CD4-positive, alpha-beta memory T cell (primary cell): Measurements from ENCODE around the gene MXI1. TPM values are rescaled to one million over a fixed set of nuclear protein-coding genes. Genes with fewer than 3 reads are reported as not detected.
A peak's percentile ranks its signal among the peaks of the same experiment; 100 is the strongest.

Experiments
- CTCF ChIA-PET: fragments of 350-600 bp; sonication (Branson Sonifier 250); formaldehyde crosslinking; loops from one replicate; lab custom pipeline; 2021; ENCODE audit warnings: inconsistent platforms; ENCODE audit not compliant: partially characterized antibody; lab: Charles Lee
- POLR2A ChIA-PET: fragments of 350-600 bp; sonication (Branson Sonifier 250); formaldehyde crosslinking; loops from one replicate; lab custom pipeline; 2021; ENCODE audit not compliant: partially characterized antibody; lab: Charles Lee
- DNase-seq, 5 donors: peaks; one replicate each; pipeline versions ENCODE4 v3.0.0 to v3.0.0-alpha.2; 2020 to 2022; ENCODE audit warnings: mixed read lengths in 1 of 5
- H3K27ac ChIP-seq: one replicate; pipeline ENCODE4 v1.7.0; 2013; ENCODE audit warnings: low read depth, low read length
- H3K27me3 ChIP-seq: 2 replicates; pipeline ENCODE4 v1.7.0; 2013; ENCODE audit warnings: mild to moderate bottlenecking, low read length, moderate library complexity; ENCODE audit not compliant: insufficient read depth
- H3K36me3 ChIP-seq: 2 replicates; pipeline ENCODE4 v1.7.0; 2013; ENCODE audit warnings: mild to moderate bottlenecking, low read length, moderate library complexity; ENCODE audit not compliant: insufficient read depth
- H3K4me1 ChIP-seq: 2 replicates; pipeline ENCODE4 v1.7.0; 2013; ENCODE audit warnings: mild to moderate bottlenecking, low read length, moderate library complexity; ENCODE audit not compliant: insufficient read depth
- H3K4me3 ChIP-seq, 2 donors: one replicate each; pipeline ENCODE4 v1.7.0; 2013; ENCODE audit warnings: low read length in 2 of 2, mild to moderate bottlenecking in 1 of 2
- H3K9me3 ChIP-seq, 2 donors: one replicate each; pipeline ENCODE4 v1.7.0; 2013; ENCODE audit warnings: low read length in 2 of 2, control low read depth in 1 of 2; ENCODE audit not compliant: control insufficient read depth in 1 of 2
- H3K27ac Mint-ChIP-seq, 7 donors: one replicate each; pipeline ENCODE4 v1.8.0; 2020 to 2021; ENCODE audit warnings: mixed read lengths in 7 of 7, mild to moderate bottlenecking in 6 of 7, inconsistent platforms in 3 of 7, moderate library complexity in 3 of 7
- H3K27me3 Mint-ChIP-seq, 2 donors: one replicate each; pipeline ENCODE4 v1.8.0; 2020 to 2021; ENCODE audit warnings: mixed read lengths in 2 of 2
- H3K36me3 Mint-ChIP-seq, 2 donors: one replicate each; pipeline ENCODE4 v1.8.0; 2020 to 2021; ENCODE audit warnings: mixed read lengths in 2 of 2, inconsistent platforms in 1 of 2, mild to moderate bottlenecking in 1 of 2
- H3K4me1 Mint-ChIP-seq, 4 donors: one replicate each; pipeline ENCODE4 v1.8.0; 2020 to 2021; ENCODE audit warnings: mixed read lengths in 4 of 4, mild to moderate bottlenecking in 1 of 4
- H3K4me3 Mint-ChIP-seq, 8 donors: one replicate each; pipeline ENCODE4 v1.8.0; 2020 to 2021; ENCODE audit warnings: mixed read lengths in 8 of 8, mild to moderate bottlenecking in 7 of 8, moderate library complexity in 6 of 8, inconsistent platforms in 3 of 8
- H3K9me3 Mint-ChIP-seq, 8 donors: one replicate each; pipeline ENCODE4 v1.8.0; 2020 to 2021; ENCODE audit warnings: mixed read lengths in 8 of 8, mild to moderate bottlenecking in 5 of 8, inconsistent platforms in 3 of 8, moderate library complexity in 1 of 8
- intact Hi-C: fragments of 100-400 bp; cut with micrococcal nuclease; formaldehyde crosslinking; loops from one replicate; pipeline ENCODE4 v1.15.1; 2023
- polyA plus RNA-seq, 2 donors: library from polyadenylated mRNA; unstranded; fragments of 300-500 nt; fragmentation: Illumina TruSeq; gene quantifications; one replicate each; pipeline ENCODE4 v1.2.3, GENCODE V29; 2021
- total RNA-seq, 2 experiments: library from RNA; stranded (reverse); gene quantifications; one replicate each; pipeline ENCODE4 v1.2.3, GENCODE V29; 2021

MXI1 gene
- total and polyA plus RNA-seq, 4 experiments from 2014 or later, result 32.1 to 56.6 (median 52.1) TPM

DNA sequence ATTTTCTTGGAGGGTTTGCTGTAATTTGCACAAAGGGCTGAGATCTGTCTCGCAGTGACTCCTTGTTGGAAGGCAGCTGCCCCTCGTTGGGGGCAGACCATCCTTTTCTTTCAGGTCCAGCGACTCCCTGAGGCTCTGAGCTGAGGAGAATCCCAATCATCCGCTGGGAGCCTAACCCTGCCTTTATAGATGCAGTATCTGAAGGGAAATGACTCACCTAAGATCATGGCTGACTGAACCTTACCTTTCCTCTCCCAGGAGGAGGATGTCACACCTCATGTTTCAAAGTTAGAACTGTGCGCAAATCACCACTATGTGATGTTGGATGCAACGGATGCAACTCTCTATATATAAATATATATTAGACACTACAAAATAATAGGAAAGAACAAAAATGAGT is 36.4 kb upstream of the MXI1 start:
- Histone ChIP-seq H3K27ac (no peak overlapping the region), H3K36me3 (no peaks in the 10 kb centered on the region), H3K4me1 (peaks cover 18% of the 10 kb centered on the region), H3K27me3 (peaks cover 30% of the 10 kb centered on the region), H3K4me3 (no peak overlapping the region), H3K9me3 (no peaks in the 10 kb centered on the region)
- H3K27me3 Mint-ChIP-seq, result peaks cover 44 to 57% of the 10 kb centered on the region in 2 donors
- peaks cover 4 to 29% (median 18%) of the 10 kb centered on the region in 4 donors for H3K4me1 Mint-ChIP-seq
- H3K4me3 Mint-ChIP-seq, result no peak overlapping the region
- POLR2A ChIA-PET, result no interaction called here
- no peak overlapping the region for H3K27ac Mint-ChIP-seq
- no peaks in the 10 kb centered on the region for H3K36me3 Mint-ChIP-seq
- H3K9me3 Mint-ChIP-seq, result no peaks in the 10 kb centered on the region
- intact Hi-C loops, result no loop called here
- CTCF ChIA-PET, result no interaction called here
- DNase-seq, result no peak

DNA sequence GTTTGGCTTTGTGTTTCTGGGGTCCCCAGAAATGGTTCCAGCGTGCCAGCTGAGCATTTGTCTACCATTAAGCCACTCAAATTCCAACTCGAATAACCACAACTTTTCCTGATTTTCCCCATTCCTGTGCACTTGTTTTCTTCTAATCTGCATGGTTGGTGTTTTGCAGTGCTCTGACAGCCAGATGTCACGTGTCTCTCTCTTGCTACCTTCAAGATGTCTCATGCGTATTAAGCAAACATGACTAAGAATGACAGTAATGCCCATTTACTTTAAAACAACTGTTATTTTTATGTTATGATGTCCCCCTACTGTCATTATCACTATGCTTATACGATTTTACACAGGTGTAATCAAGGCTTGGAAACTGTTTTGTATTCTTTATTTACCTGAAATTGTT is 35.2 kb upstream of the MXI1 start:
- Mint-ChIP-seq H3K4me3 (peak overlapping the region in 1 of 8 donors; percentile 41), H3K4me1 (peaks cover 4 to 29% (median 21%) of the 10 kb centered on the region in 4 donors), H3K27ac (no peak overlapping the region), H3K9me3 (no peaks in the 10 kb centered on the region), H3K36me3 (no peaks in the 10 kb centered on the region), H3K27me3 (peaks cover 43 to 58% of the 10 kb centered on the region in 2 donors)
- H3K27me3 ChIP-seq, result peaks cover 28% of the 10 kb centered on the region
- DNase-seq, result no peak
- CTCF ChIA-PET, result no interaction called here
- POLR2A ChIA-PET, result no interaction called here
- peaks cover 18% of the 10 kb centered on the region for H3K4me1 ChIP-seq
- no peak overlapping the region for H3K27ac ChIP-seq
- intact Hi-C loops, result no loop called here
- no peaks in the 10 kb centered on the region for H3K9me3 ChIP-seq
- H3K36me3 ChIP-seq, result no peaks in the 10 kb centered on the region
- no peak overlapping the region for H3K4me3 ChIP-seq

DNA sequence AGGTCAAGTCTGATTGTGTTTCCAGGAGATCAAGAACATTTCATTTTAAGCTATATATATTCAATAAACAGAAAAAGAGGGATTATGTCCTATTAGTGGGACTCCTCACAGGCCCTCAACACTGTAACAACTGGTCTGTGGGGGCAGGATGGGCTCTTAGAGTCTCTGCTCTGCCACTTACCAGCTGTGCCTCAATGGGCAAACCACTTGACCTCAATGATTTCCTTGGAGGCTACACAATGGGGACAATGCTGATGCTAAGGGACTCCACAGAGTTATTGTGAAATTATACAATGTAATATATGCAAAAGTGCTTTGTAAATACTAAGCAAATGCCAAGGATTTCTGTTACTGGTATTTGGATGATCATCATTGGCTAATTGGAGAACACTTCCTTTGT is 33.2 kb upstream of the MXI1 start:
- no peaks in the 10 kb centered on the region for H3K36me3 ChIP-seq
- no peaks in the 10 kb centered on the region for H3K9me3 Mint-ChIP-seq
- H3K9me3 ChIP-seq, result no peaks in the 10 kb centered on the region
- H3K4me1 ChIP-seq, result peaks cover 8% of the 10 kb centered on the region
- DNase-seq, result no peak
- no peak overlapping the region for H3K27ac ChIP-seq
- no peak overlapping the region for H3K4me3 ChIP-seq
- H3K36me3 Mint-ChIP-seq, result no peaks in the 10 kb centered on the region
- intact Hi-C loops, result no loop called here
- H3K4me1 Mint-ChIP-seq, result peaks cover 3 to 16% (median 10%) of the 10 kb centered on the region in 4 donors
- ChIA-PET POLR2A (interaction anchor here (0.6 kb wide), 1 partner anchor 89 kb away, joined by 3 read pairs; no protein-coding TSS in a partner anchor), CTCF (no interaction called here)
- peaks cover 15% of the 10 kb centered on the region for H3K27me3 ChIP-seq
- H3K27ac Mint-ChIP-seq, result no peak overlapping the region
- peaks cover 39 to 44% of the 10 kb centered on the region in 2 donors for H3K27me3 Mint-ChIP-seq
- H3K4me3 Mint-ChIP-seq, result no peak overlapping the region

- DNase-seq, result no peak
- H3K4me3 Mint-ChIP-seq, result no peak overlapping the region
- ChIA-PET POLR2A (no interaction called here), CTCF (no interaction called here)
- intact Hi-C loops, result no loop called here
- Histone ChIP-seq H3K27ac (no peak overlapping the region), H3K27me3 (peaks cover 9% of the 10 kb centered on the region), H3K4me1 (peaks cover 8% of the 10 kb centered on the region), H3K4me3 (no peak overlapping the region), H3K36me3 (no peaks in the 10 kb centered on the region), H3K9me3 (no peaks in the 10 kb centered on the region)
- H3K36me3 Mint-ChIP-seq, result no peaks in the 10 kb centered on the region
- H3K4me1 Mint-ChIP-seq, result peaks cover 3 to 11% (median 9%) of the 10 kb centered on the region in 4 donors
- H3K27me3 Mint-ChIP-seq, result peaks cover 33 to 42% of the 10 kb centered on the region in 2 donors
- no peak overlapping the region for H3K27ac Mint-ChIP-seq
- H3K9me3 Mint-ChIP-seq, result no peaks in the 10 kb centered on the region
These were observed 32.6 kb upstream of the MXI1 start for GRCh38 chr10:110174816-110175215.

DNA sequence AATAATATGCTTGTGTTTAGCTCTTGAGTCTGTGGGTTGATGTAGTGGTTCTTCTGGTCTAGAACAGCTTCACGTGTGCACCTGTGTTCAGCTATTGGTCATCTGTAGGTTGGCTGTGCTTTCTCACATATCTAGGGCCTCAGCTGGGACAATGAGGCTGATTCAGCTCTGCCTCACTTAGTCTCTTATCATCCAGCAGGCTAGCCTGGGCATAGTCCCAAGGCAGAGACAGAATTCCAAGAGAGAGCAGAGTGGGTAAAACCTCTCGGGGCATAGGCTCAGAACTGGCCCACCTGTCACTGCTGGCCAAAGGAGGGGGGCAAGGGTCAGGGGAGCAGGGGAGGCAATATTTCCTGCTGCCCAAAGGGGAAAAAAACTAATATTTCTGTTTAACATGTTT is 32.0 kb upstream of the MXI1 start:
- H3K27me3 ChIP-seq, result peaks cover 5% of the 10 kb centered on the region
- no peak overlapping the region for H3K27ac ChIP-seq
- H3K27ac Mint-ChIP-seq, result no peak overlapping the region
- no peak for DNase-seq
- H3K9me3 ChIP-seq, result no peaks in the 10 kb centered on the region
- peaks cover 7% of the 10 kb centered on the region for H3K4me1 ChIP-seq
- no peaks in the 10 kb centered on the region for H3K9me3 Mint-ChIP-seq
- POLR2A ChIA-PET, result no interaction called here
- H3K27me3 Mint-ChIP-seq, result peaks cover 29 to 38% of the 10 kb centered on the region in 2 donors
- no peak overlapping the region for H3K4me3 ChIP-seq
- peaks cover 3 to 11% (median 5%) of the 10 kb centered on the region in 4 donors for H3K4me1 Mint-ChIP-seq
- no peaks in the 10 kb centered on the region for H3K36me3 ChIP-seq
- H3K4me3 Mint-ChIP-seq, result no peak overlapping the region
- CTCF ChIA-PET, result no interaction called here
- no peaks in the 10 kb centered on the region for H3K36me3 Mint-ChIP-seq
- intact Hi-C loops, result no loop called here

GRCh38 chr10:110176141-110177030 is 31.0 kb upstream of the MXI1 start:
- no peak for DNase-seq
- CTCF ChIA-PET, result no interaction called here

DNA sequence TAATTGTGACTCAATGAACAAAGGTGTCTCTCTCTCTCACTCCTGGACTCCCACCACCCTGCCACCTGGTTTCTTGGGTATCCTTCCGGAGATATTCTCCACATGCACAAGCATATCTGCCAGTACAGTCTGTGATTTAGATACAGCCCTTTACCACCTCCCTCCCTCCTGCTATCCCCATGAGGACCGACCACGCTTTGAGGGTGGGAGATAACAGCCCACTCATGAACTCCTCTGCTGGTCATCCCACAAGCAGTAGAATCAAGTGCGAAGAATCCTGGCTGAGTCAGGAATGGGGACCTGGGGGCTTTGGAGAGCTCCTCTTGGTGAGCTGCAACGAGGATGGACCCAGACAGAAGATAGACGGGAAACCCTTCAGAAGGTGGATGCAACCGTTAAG is 28.2 kb upstream of the MXI1 start:
- H3K9me3 ChIP-seq, result no peaks in the 10 kb centered on the region
- H3K27me3 ChIP-seq, result no peaks in the 10 kb centered on the region
- no peak overlapping the region for H3K27ac Mint-ChIP-seq
- H3K4me1 Mint-ChIP-seq, result peaks cover 0 to 5% (median 0%) of the 10 kb centered on the region in 4 donors
- intact Hi-C loops, result no loop called here
- H3K4me1 ChIP-seq, result no peaks in the 10 kb centered on the region
- H3K4me3 ChIP-seq, result no peak overlapping the region
- ChIA-PET POLR2A (interaction anchor here (0.6 kb wide), 1 partner anchor 91 kb away, joined by 6 read pairs; no protein-coding TSS in a partner anchor), CTCF (interaction anchor here (1.6 kb wide), 1 partner anchor 100 kb away, joined by 4 read pairs; no protein-coding TSS in a partner anchor)
- H3K9me3 Mint-ChIP-seq, result no peaks in the 10 kb centered on the region
- H3K36me3 Mint-ChIP-seq, result no peaks in the 10 kb centered on the region
- peaks cover 13 to 19% of the 10 kb centered on the region in 2 donors for H3K27me3 Mint-ChIP-seq
- H3K36me3 ChIP-seq, result no peaks in the 10 kb centered on the region
- no peak overlapping the region for H3K4me3 Mint-ChIP-seq
- H3K27ac ChIP-seq, result no peak overlapping the region
- DNase-seq, result no peak

More at GRCh38 chr10:110176141-110177030, 31.0 kb upstream of the MXI1 start:
- Histone ChIP-seq H3K27me3 (peaks cover 5% of the 10 kb centered on the region), H3K9me3 (no peaks in the 10 kb centered on the region), H3K27ac (no peak overlapping the region), H3K36me3 (no peaks in the 10 kb centered on the region), H3K4me1 (no peaks in the 10 kb centered on the region), H3K4me3 (no peak overlapping the region)
- H3K4me3 Mint-ChIP-seq, result no peak overlapping the region
- H3K27me3 Mint-ChIP-seq, result peaks cover 25 to 32% of the 10 kb centered on the region in 2 donors
- H3K9me3 Mint-ChIP-seq, result no peaks in the 10 kb centered on the region
- POLR2A ChIA-PET, result no interaction called here
- intact Hi-C loops, result no loop called here
- H3K4me1 Mint-ChIP-seq, result peaks cover 0 to 5% (median under 1%) of the 10 kb centered on the region in 4 donors
- no peak overlapping the region for H3K27ac Mint-ChIP-seq
- no peaks in the 10 kb centered on the region for H3K36me3 Mint-ChIP-seq
